ENCODE measurements around the gene CMSS1. TPM values are rescaled to one million over a fixed set of nuclear protein-coding genes. Genes with fewer than 3 reads are reported as not detected.

CMSS1 gene
- total and polyA plus RNA-seq, 12 donors, result 16.2 to 75.6 (median 33.0) TPM

- no peak for DNase-seq
- peaks cover 12 to 18% of the 10 kb centered on the region in 2 donors for H3K4me1 ChIP-seq (replicated peaks in 1 of 2)
- H3K4me3 ChIP-seq, result no peak overlapping the region
- H3K27ac ChIP-seq, result no peak overlapping the region
- intact Hi-C loops (cut with DNase I), result no loop called here
- H3K36me3 ChIP-seq (replicated peaks in 1 of 2), result no peaks in the 10 kb centered on the region
- no peaks in the 10 kb centered on the region for H3K9me3 ChIP-seq (replicated peaks in 1 of 3)
- 94 to 99% (median 97%) methylated on average over 3 of the region's 3 CpGs for WGBS, 4 donors
- no peaks in the 10 kb centered on the region for H3K27me3 ChIP-seq
- no peak for TF ChIP-seq POLR2A (IDR thresholded peaks at IDR 0.05)
- no peak for TF ChIP-seq CTCF (IDR thresholded peaks at IDR 0.05)
Measured at GRCh38 chr3:99899603-99900002, 81.9 kb downstream of the CMSS1 start.

- intact Hi-C loops (cut with DNase I), result no loop called here
- Histone ChIP-seq H3K27ac (no peak overlapping the region), H3K9me3 (replicated peaks in 1 of 3) (no peaks in the 10 kb centered on the region), H3K4me3 (no peak overlapping the region), H3K27me3 (no peaks in the 10 kb centered on the region), H3K36me3 (replicated peaks in 1 of 2) (no peaks in the 10 kb centered on the region), H3K4me1 (replicated peaks in 1 of 2) (peaks cover 12 to 18% of the 10 kb centered on the region in 2 donors)
- TF ChIP-seq CTCF (IDR thresholded peaks at IDR 0.05) (no peak), POLR2A (IDR thresholded peaks at IDR 0.05) (no peak)
- DNase-seq, result no peak
- 88 to 100% (median 96%) methylated on average over 1 of the region's 1 CpG for WGBS, 4 donors
Measured at GRCh38 chr3:99900248-99900647, 82.6 kb downstream of the CMSS1 start.

DNA sequence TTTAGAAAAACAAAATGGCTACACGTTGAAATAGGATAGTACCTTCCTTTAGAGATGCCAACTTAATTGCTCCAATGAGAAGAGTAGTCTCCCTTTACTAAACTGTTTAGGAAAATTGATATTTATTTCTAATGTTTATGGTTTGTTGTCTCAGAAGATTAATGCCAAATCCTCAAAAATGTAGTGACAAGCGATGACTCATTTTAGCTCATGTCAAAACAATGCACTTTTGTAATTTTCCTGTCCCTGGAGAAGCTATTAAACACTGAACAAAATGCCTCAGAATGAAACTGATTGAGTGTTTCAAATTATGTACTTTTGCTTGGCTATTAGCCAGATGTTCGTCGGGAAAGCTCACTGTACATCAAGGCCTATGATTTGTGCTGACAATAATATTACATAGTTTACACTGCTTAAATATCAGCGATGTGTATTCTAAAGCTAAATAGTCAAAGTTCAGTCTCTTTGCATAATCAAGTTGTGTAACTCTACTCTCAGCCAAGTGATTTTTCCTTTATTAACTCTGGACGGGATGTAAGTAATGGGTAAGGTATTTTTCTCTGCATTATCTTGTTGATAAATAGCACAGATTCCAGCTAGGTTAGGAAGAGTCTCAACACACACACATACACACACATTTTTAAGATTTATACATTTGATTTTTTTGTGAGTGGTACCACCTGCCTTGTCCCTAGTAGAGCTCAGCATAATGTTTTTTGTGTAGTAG, 83.7 kb downstream of the CMSS1 start:
- Histone ChIP-seq H3K27me3 (no peaks in the 10 kb centered on the region), H3K36me3 (replicated peaks in 1 of 2) (no peaks in the 10 kb centered on the region), H3K4me1 (replicated peaks in 1 of 2) (peaks cover 12 to 18% of the 10 kb centered on the region in 2 donors), H3K9me3 (replicated peaks in 1 of 3) (no peaks in the 10 kb centered on the region), H3K27ac (peak overlapping the region in 4 of 5 donors; percentile 28 to 80 (median 66)), H3K4me3 (peak overlapping the region in 1 of 4 donors; percentile 23)
- intact Hi-C loops (cut with DNase I), result no loop called here
- 14 to 20% (median 17%) methylated on average over 6 of the region's 6 CpGs for WGBS, 4 donors
- no peak for TF ChIP-seq POLR2A (IDR thresholded peaks at IDR 0.05)
- no peak for TF ChIP-seq CTCF (IDR thresholded peaks at IDR 0.05)
- no peak for DNase-seq

DNA sequence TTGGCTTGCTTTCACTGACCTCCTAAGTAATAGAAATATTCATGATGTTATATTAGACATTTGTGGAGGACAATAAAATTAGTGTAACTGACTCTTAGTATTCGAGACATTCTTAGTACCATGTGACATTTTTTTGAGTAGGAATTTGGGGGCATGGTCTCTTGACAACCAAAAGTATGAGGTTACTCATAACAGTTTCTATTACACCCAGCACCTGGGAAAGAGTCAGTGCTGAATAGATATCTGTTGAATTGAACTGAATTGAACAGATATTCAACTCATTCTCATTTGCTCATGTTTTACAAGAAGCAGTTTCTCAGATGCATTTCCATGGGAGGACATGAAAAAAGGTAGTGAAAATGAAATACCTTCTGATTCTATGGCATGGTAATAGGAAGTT, 84.4 kb downstream of the CMSS1 start:
- Histone ChIP-seq H3K9me3 (replicated peaks in 1 of 3) (no peaks in the 10 kb centered on the region), H3K27ac (peak overlapping the region in 1 of 5 donors; percentile 28), H3K36me3 (replicated peaks in 1 of 2) (no peaks in the 10 kb centered on the region), H3K4me3 (no peak overlapping the region), H3K27me3 (no peaks in the 10 kb centered on the region), H3K4me1 (replicated peaks in 1 of 2) (peaks cover 12 to 18% of the 10 kb centered on the region in 2 donors)
- intact Hi-C loops (cut with DNase I), result no loop called here
- no peak for DNase-seq
- no peak for TF ChIP-seq CTCF (IDR thresholded peaks at IDR 0.05)
- no peak for TF ChIP-seq POLR2A (IDR thresholded peaks at IDR 0.05)
- WGBS, 4 donors, result 84 to 92% (median 88%) methylated on average over 1 of the region's 1 CpG

Measured in adrenal gland (tissue), 12 donors.